ENCODE data around the gene EXOSC2.

GRCh38 chr9:130665029-130665430 is 28.6 kb upstream of the EXOSC2 start:
- TF ChIP-seq CTCF (IDR thresholded peaks at IDR 0.05) (no peak), ZFX (IDR thresholded peaks at IDR 0.05; ENCODE audit: borderline replicate concordance) (no peak)

All from 22Rv1 (cell line).